Nephron (organoid): ENCODE results near the gene PEX5.

Experiments
- H3K27ac Mint-ChIP-seq, 3 experiments: 2 replicates each; pipeline ENCODE4 v1.8.0; 2020; ENCODE audit warnings: mixed read lengths in 3 of 3, mild to moderate bottlenecking in 2 of 3, moderate library complexity in 1 of 3
- H3K27me3 Mint-ChIP-seq: 2 replicates; pipeline ENCODE4 v1.8.0; 2021; ENCODE audit warnings: low read depth, mild to moderate bottlenecking, moderate library complexity, mixed read lengths
- H3K36me3 Mint-ChIP-seq: 2 replicates; pipeline ENCODE4 v1.8.0; 2020; ENCODE audit warnings: low read depth, mixed read lengths
- H3K4me1 Mint-ChIP-seq: 2 replicates; pipeline ENCODE4 v1.8.0; 2020; ENCODE audit warnings: mixed read lengths
- H3K4me3 Mint-ChIP-seq, 3 experiments: 2 replicates each; pipeline ENCODE4 v1.8.0; 2020; ENCODE audit warnings: mild to moderate bottlenecking in 3 of 3, mixed read lengths in 3 of 3, moderate library complexity in 2 of 3
- H3K9me3 Mint-ChIP-seq: 2 replicates; pipeline ENCODE4 v1.8.0; 2020; ENCODE audit warnings: mixed read lengths
- TF ChIP-seq, protein P1 (sequence below), 3 experiments: fragments of 200-600 bp; sonication (generic); IDR thresholded peaks; one replicate each; pipeline ENCODE4 v1.5.0; 2021; ENCODE audit warnings: antibody characterized with exemption in 3 of 3; ENCODE audit not compliant: unreplicated experiment in 3 of 3

The PEX5 gene

DNA sequence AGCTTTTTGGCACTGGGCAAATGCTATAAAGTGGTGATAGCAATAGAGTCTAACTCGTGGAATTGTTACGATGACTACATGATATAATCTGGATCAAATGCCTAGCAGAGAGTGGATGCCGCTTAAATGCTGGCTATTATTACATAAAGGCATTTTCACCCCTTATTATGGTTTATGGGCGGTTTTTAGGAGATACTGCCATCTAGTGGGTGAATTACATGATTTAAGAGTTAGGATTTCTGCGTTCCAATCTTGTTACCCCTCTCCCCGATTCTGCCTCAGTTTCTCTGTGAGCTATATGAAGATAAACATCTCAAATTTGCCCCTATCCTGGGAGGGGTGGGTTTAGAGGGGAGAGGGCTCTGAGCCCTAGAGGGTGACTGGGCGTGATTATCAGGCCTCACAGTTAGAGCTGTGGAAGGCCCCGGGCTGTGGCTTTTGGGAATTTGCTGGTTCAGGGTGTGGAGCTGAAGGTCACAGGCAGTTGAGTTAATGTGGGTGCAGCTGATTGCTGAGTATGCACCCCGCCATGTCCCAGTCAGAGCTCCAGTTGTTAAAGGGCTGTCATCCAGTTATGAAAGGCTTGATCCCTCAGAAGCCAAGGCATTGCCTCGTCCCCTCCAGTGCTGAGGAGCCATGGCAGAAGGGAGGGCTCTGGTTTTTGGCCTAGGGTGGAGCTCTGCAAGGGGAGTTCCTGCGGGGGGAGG, 44.9 kb upstream of the PEX5 start:
- TF ChIP-seq, protein P1, sequence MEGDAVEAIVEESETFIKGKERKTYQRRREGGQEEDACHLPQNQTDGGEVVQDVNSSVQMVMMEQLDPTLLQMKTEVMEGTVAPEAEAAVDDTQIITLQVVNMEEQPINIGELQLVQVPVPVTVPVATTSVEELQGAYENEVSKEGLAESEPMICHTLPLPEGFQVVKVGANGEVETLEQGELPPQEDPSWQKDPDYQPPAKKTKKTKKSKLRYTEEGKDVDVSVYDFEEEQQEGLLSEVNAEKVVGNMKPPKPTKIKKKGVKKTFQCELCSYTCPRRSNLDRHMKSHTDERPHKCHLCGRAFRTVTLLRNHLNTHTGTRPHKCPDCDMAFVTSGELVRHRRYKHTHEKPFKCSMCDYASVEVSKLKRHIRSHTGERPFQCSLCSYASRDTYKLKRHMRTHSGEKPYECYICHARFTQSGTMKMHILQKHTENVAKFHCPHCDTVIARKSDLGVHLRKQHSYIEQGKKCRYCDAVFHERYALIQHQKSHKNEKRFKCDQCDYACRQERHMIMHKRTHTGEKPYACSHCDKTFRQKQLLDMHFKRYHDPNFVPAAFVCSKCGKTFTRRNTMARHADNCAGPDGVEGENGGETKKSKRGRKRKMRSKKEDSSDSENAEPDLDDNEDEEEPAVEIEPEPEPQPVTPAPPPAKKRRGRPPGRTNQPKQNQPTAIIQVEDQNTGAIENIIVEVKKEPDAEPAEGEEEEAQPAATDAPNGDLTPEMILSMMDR (IDR thresholded peaks at IDR 0.05; ENCODE audit: unreplicated experiment in 3 of 3) = peak; percentile 50 to 58 (median 52)
- Mint-ChIP-seq H3K27me3 (no peaks in the 10 kb centered on the region), H3K4me3 (no peak overlapping the region), H3K36me3 (peaks cover 56% of the 10 kb centered on the region), H3K4me1 (no peaks in the 10 kb centered on the region), H3K27ac (no peak overlapping the region), H3K9me3 (no peaks in the 10 kb centered on the region)

- Mint-ChIP-seq H3K4me3 (no peak overlapping the region), H3K27me3 (no peaks in the 10 kb centered on the region)
Measured at GRCh38 chr12:7145671-7146070, 43.8 kb upstream of the PEX5 start.

DNA sequence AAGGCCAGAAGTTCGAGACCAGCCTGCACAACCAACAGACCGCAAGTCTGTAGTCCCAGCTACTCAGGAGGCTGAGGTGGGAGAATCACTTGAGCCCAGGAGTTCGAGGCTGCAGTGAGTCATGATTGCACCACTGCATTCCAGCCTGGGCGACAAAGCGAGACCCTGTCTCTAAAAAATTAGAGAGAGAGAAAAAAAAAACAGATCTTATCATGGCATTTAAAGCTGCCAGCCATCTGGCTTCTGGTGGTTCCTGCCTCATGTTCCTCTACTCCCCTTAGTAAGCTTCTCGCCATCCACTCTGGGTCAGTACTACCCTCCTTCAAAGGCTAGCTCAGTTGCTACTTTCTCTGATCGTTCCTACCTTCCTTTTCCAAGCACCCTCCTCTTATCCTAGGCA, 43.3 kb upstream of the PEX5 start:
- H3K4me1 Mint-ChIP-seq = no peaks in the 10 kb centered on the region
- peaks cover 60% of the 10 kb centered on the region for H3K36me3 Mint-ChIP-seq
- H3K27me3 Mint-ChIP-seq = no peaks in the 10 kb centered on the region
- TF ChIP-seq, protein P1 (IDR thresholded peaks at IDR 0.05; ENCODE audit: unreplicated experiment in 3 of 3) = no peak
- peak overlapping the region in 1 of 3 experiments; percentile 1 for H3K27ac Mint-ChIP-seq
- H3K9me3 Mint-ChIP-seq = no peaks in the 10 kb centered on the region
- H3K4me3 Mint-ChIP-seq = no peak overlapping the region

More at GRCh38 chr12:7145671-7146070, 43.8 kb upstream of the PEX5 start:
- no peak overlapping the region for H3K27ac Mint-ChIP-seq
- no peaks in the 10 kb centered on the region for H3K4me1 Mint-ChIP-seq
- H3K9me3 Mint-ChIP-seq = no peaks in the 10 kb centered on the region
- peaks cover 59% of the 10 kb centered on the region for H3K36me3 Mint-ChIP-seq
- TF ChIP-seq, protein P1 (IDR thresholded peaks at IDR 0.05; ENCODE audit: unreplicated experiment in 3 of 3) = no peak

DNA sequence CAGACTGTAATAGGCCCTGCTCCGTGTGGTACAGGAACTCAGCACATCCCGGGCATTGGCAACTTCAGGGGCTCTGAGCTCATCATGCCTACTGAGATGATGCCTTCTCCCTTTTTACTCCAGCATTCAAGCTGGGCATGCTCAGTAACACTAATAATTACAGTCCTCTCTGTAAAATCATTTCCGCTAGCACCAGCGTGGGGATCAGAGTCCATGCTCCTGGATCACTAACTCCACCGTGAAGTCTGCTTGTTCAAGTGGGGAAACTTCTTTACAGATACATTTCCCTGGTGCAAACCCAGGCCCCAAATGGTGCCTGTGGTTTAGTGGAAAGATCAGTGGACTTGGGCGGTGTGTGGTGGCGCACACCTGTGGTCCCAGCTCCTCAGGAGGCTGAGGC, 42.6 kb upstream of the PEX5 start:
- H3K4me1 Mint-ChIP-seq = no peaks in the 10 kb centered on the region
- TF ChIP-seq, protein P1 (IDR thresholded peaks at IDR 0.05; ENCODE audit: unreplicated experiment in 3 of 3) = no peak
- H3K9me3 Mint-ChIP-seq = no peaks in the 10 kb centered on the region
- peaks cover 54% of the 10 kb centered on the region for H3K36me3 Mint-ChIP-seq
- peak overlapping the region in 1 of 3 experiments; percentile 1 for H3K27ac Mint-ChIP-seq
- no peaks in the 10 kb centered on the region for H3K27me3 Mint-ChIP-seq
- no peak overlapping the region for H3K4me3 Mint-ChIP-seq

GRCh38 chr12:7150356-7150755, 39.1 kb upstream of the PEX5 start:
- no peak overlapping the region for H3K27ac Mint-ChIP-seq
- H3K36me3 Mint-ChIP-seq = peaks cover 51% of the 10 kb centered on the region
- TF ChIP-seq, protein P1 (IDR thresholded peaks at IDR 0.05; ENCODE audit: unreplicated experiment in 3 of 3) = no peak

DNA sequence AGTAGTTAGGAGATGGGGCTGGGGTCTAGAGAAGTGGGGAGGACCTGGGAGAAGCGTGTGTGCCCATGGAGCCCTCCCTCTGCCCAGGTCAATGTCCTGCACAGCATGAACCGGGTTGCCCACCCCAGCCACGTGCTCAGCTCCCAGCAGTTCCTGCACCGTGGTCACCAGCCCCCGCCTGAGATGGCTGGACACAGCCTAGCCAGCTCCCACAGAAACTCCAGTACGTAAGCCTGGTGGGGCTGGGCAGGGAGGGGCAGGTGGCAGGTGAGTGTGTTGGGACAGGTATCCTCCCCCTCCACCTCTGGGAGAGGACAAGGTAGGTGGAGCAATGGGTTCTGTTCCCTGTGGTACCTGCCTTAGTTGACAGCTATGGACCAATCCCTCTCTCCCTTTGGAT, 38.6 kb upstream of the PEX5 start:
- Mint-ChIP-seq H3K4me3 (no peak overlapping the region), H3K9me3 (no peaks in the 10 kb centered on the region), H3K27me3 (no peaks in the 10 kb centered on the region), H3K27ac (no peak overlapping the region), H3K4me1 (no peaks in the 10 kb centered on the region), H3K36me3 (peaks cover 47% of the 10 kb centered on the region)
- TF ChIP-seq, protein P1 (IDR thresholded peaks at IDR 0.05; ENCODE audit: unreplicated experiment in 3 of 3) = no peak

More at GRCh38 chr12:7150356-7150755, 39.1 kb upstream of the PEX5 start:
- no peaks in the 10 kb centered on the region for H3K27me3 Mint-ChIP-seq
- no peaks in the 10 kb centered on the region for H3K4me1 Mint-ChIP-seq
- H3K4me3 Mint-ChIP-seq = no peak overlapping the region
- H3K9me3 Mint-ChIP-seq = no peaks in the 10 kb centered on the region
